ENCODE data around the gene DEAF1.
A peak's percentile ranks its signal among the peaks of the same experiment; 100 is the strongest.

Gene DEAF1

DNA sequence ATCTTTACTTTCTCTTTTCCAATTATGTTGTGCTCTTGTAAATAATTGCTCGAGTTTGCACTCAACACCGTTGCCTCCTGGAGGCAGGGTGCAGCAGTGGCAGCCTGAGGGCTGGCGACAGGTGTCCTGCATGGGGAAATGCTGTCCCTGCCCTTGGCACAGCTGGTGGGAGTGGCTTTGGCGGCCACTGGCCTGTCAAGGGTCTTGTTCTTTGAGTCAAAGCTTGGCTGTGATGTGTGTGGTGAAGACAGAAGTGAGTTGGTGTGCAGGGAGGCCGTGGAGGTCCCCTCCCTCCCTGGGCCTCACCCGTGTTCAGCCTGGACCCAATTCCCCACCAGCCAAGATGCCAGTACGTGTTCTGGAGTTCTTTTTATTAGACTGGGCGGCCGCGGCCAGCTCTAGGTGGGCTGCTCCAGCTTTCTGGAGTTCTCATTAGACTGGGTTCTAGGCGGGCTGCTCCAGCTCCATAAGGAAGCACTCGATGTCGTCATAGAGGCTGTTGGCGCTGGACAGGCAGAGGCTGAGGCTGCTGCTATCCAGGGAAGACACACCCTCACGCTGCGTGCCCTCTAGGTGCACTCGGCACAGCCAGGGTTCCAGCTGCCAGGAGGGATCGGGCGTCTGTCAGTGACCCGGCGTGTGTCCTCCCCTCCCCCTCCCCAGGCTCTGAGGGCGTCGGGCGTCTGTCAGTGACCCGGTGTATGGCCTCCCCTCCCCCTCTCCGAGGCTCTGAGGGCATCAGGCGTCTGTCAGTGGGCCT, 82.6 kb downstream of the DEAF1 start:
- peak; percentile 56 for DNase-seq (ENCODE audit: low read depth)

DNA sequence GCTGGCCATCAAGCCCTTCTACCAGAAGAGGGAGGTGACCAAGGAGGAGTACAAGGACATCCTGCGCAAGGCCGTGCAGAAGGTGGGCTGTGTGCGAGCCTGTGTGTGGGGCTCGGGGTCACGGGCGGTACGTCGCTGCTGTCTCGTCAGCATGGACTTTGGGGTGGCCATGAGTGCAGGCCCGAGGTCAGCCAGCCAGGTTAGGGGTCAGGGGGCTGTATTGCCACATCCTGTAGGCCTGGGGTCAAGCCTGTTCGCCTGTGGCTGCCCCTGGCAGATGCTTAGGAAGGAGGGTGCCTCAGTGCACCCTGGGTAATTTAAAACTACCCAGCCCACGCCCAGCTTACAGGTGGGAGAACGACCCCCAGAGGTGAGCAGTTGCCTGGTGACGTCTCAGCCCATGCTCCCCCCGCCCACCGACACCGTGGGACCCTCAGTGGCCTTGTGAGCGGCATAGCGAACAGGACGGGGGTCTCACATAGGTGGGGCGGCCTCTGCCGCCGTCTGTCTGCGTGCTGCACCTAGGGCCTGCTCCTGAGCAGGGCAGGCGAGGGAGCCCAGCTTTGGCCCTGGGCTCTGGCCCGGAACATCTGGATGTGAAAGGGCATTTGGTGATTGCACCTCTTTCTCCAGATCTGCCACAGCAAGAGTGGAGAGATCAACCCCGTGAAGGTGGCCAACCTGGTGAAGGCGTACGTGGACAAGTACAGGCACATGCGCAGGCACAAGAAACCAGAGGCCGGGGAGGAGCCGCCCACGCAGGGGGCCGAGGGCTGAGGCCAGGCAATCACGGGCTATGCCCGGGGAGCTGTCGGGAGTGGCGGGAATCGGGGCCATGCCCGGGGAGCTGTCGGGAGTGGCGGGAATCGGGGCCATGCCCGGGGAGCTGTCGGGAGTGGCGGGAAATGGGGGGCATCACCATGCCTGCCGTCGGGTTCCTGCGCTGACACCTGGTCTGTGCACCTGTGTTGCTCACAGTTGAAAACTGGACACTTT, 83.7 kb downstream of the DEAF1 start:
- DNase-seq (ENCODE audit: low read depth): no peak

DNA sequence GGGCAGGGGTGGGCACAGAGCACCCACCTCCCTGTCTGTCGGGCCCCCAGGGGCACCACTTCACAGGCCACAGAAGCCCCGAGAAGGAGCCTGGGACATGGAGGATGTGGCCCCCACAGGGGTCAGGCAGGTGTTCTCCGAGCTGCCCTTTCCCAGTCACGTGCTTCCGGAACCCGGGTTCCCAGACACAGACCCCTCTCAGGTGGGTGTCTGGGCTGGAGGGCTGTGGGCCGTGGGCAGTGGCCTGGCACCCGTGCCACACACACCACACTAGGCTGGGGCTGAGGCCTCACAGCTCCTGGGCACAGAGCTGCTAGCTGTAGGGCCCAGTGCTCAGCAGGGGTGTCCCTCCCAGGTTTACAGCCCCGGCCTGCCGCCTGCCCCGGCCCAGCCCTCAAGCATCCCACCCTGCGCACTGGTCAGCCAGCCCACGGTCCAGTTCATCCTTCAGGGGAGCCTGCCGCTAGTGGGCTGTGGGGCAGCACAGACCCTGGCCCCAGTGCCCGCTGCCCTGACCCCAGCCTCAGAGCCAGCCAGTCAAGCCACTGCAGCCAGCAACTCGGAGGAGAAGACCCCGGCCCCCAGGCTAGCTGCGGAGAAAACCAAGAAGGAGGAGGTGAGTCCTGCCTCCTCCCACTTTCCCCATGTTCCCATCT, 84.7 kb downstream of the DEAF1 start:
- DNase-seq (ENCODE audit: low read depth): no peak

DNA sequence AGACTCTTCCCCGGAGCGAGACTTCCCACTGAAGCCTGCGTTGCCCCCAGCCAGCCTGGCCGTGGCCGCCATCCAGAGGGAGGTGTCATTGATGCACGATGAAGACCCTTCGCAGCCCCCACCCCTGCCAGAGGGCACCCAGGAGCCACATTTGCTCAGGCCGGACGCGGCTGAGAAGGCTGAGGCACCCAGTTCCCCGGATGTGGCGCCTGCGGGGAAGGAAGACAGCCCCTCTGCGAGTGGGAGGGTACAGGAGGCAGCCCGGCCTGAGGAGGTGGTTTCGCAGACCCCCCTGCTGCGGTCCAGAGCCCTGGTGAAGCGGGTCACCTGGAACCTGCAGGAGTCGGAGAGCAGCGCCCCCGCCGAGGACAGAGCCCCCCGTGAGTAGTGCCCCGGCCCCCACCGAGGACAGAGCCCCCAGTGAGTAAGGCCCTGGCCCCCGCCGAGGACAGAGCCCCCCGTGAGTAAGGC, 85.6 kb downstream of the DEAF1 start:
- no peak for DNase-seq (ENCODE audit: low read depth)

DNA sequence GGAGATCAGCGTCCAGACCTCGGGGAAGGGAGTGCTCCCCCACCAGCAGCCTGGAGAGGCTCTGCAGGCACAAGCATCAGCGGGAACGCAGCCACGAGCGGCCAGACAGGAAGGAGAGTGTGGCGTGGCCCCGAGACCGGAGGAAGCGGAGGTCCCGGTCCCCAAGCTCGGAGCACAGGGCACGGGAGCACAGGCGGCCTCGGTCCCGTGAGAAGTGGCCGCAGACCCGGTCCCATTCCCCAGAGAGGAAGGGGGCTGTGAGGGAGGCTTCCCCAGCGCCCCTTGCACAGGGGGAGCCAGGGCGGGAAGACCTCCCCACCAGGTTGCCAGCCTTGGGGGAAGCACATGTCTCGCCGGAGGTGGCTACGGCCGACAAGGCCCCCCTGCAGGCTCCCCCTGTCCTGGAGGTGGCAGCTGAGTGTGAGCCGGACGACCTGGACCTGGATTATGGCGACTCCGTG, 86.2 kb downstream of the DEAF1 start:
- DNase-seq (ENCODE audit: low read depth): no peak

DNA sequence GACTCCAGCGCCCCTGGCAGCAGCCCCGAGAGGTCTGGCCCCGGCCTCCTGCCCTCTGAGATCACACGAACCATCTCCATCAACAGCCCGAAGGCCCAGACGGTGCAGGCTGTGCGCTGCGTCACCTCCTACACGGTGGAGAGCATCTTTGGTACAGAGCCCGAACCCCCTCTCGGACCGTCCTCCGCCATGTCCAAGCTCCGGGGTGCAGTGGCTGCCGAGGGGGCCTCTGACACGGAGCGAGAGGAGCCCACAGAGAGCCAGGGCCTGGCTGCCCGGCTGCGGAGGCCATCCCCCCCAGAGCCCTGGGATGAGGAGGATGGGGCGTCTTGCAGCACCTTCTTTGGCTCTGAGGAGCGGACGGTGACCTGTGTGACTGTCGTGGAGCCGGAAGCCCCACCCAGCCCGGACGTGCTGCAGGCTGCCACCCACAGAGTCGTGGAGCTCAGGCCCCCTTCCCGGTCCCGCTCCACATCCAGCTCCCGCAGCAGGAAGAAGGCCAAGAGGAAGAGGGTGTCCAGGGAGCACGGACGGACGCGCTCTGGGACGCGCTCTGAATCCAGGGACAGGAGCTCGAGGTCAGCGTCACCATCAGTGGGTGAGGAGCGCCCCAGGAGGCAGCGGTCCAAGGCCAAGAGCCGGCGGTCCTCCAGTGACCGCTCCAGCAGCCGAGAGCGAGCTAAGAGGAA, 86.9 kb downstream of the DEAF1 start:
- DNase-seq (ENCODE audit: low read depth): no peak

DNA sequence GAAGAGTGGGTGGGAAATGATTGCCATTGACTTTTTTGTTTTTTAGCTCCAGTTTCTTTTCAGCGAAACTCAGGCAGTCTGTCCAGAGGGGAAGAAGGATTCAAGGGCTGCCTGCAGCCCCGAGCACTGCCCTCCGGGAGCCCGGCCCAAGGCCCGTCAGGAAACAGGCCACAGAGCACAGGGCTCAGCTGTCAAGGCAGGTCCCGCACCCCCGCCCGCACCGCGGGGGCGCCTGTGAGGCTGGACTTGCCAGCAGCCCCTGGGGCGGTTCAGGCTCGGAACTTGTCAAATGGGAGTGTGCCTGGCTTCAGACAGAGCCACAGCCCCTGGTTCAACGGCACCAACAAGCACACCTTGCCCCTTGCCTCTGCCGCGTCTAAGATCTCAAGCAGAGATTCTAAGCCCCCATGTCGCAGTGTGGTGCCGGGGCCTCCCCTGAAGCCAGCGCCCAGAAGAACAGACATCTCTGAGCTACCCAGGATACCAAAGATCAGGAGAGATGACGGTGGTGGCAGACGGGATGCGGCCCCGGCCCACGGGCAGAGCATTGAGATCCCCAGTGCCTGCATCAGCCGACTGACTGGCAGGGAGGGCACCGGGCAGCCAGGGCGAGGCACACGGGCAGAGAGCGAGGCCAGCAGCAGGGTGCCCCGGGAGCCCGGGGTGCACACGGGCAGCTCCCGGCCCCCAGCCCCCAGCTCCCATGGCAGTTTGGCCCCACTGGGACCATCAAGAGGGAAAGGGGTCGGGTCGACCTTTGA, 87.8 kb downstream of the DEAF1 start:
- no peak for DNase-seq (ENCODE audit: low read depth)

DNA sequence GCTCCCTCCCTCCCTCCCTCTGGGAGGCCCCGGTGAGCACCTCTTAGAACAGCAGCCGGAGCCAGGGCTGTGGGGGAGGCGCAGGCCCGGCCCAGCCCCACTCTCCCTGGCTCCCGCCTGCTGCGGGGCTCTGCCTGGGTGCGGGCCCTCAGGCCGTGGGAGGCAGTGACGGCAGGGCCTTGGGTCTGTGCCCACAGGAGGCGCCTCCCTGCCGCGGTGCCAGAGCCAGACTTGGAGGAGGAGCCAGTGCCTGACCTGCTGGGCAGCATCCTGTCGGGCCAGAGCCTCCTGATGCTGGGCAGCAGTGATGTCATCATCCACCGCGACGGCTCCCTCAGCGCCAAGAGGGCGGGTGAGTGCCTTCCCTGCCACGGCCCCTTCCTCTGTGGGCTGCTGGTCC, 88.8 kb downstream of the DEAF1 start:
- DNase-seq (ENCODE audit: low read depth): no peak

DNA sequence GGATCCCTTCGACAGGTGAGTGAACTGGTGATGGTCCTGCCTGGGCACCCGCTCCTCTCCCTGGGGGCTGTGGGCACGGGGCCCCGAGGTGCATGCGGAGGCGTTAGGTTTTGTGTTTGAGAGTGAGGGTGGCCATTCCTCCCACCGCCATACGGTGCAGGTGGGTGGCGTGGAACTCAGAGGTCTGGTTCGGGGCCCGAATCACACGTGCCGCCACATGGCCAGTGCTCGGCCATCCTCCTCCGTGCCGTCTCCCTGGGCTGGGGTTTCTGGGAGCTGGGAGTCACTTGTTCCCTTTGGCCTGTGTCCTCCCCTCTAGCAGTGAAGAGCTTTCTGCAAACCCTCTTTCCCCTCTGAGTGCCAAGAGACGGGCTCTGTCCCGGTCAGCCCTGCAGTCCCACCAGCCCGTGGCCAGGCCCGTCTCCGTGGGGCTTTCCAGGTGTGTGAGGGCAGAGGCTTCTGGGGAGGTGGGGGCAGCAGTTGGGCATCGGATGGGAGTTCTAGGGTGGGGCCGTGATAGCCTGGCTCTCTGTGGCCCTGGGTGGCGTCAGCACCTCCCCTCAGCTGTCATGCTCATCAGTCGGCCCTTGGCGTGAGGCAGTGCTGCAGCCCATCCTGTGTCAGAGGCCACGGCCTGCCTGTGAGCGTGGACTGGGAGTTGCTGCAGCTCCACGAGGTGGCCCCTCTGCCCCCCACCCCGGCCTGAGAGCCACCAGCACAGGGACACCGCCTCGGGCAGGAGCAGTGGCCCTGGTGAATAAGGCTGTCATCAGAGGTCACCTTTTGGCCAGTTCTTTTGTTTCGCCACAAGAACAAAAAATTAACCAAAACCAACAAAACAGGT, 89.5 kb downstream of the DEAF1 start:
- DNase-seq (ENCODE audit: low read depth): no peak

DNA sequence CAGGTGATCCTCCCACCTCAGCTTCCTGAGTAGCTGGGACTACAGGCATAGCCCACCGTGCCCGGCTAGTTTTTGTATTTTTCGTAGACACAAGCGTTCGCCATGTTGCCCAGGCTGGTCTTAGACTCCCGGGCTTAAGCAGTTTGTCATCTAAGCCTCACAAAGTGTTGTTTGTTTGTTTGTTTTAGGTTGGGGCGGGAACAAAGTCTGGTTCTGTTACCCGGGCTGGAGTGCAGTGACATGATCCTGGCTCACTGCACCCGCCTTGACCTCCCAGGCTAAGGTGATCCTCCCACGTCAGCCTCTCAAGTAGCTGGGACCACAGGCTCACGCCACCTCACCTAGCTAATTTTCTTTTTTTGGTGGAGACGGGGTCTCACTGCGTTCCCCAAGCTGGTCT, 91.9 kb downstream of the DEAF1 start:
- no peak for DNase-seq (ENCODE audit: low read depth)

DNA sequence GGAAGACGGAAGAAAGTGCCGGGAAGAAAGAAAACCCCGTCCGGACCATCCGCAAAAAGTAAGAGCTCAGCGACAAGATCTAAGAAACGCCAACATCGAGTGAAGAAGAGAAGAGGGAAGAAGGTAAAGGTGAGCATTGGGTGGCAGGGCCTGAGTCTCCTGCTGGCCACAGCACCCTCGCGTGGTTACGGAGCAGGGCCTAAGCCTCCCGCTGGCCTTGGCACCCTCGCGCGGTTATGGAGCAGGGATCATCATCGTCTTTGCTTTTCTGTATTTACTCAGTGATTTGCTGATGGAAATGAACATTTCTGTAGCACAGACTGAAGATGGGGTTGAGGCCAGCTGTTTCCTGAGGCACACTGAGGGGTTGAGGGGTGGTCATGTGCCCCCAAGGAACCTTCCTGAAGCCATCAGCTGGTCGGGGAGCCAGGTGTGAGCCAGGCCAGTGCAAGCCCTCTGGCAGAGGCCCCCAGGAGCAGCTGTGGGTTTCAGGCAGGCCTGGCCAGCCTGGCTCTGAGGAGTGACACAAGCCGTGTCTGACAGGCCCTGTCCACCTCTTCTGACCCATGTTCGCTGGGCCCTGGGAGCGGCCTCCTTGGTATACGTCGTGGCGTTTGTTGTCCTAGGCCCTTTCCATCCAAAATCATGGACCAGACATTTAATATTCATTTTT, 93.3 kb downstream of the DEAF1 start:
- DNase-seq (ENCODE audit: low read depth): no peak

DNA sequence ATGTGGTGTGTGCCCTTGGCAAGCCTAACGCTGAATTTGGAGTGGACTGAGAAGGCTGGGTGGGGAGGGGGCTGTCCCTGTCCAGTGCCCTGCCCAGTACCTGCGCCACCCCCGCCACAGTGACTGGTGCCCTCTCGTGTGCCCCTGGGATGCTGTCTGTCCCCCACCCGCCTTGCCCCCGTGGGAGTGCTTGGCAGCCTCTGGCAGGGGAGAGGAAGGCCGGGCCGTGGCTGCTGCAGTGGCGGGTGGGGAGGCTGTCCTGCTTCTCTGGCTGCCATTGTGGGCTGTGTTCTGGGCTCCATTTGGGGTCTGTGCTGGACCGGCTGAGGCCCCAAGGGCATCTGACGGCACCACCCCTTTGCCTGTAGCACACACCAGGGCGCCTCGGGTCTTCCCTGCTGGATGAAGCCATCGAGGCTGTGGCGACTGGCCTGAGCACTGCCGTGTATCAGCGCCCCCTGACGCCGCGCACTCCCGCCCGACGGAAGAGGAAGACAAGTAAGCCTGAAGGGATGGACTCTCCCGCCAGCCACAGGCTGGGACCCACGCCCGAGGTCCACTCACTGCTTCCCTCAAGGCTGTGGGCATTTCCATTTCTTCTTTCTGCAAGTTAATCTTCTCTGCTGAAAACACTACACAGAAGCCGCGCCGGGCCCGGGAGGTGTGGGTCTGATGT, 96.9 kb downstream of the DEAF1 start:
- DNase-seq (ENCODE audit: low read depth): no peak

DNA sequence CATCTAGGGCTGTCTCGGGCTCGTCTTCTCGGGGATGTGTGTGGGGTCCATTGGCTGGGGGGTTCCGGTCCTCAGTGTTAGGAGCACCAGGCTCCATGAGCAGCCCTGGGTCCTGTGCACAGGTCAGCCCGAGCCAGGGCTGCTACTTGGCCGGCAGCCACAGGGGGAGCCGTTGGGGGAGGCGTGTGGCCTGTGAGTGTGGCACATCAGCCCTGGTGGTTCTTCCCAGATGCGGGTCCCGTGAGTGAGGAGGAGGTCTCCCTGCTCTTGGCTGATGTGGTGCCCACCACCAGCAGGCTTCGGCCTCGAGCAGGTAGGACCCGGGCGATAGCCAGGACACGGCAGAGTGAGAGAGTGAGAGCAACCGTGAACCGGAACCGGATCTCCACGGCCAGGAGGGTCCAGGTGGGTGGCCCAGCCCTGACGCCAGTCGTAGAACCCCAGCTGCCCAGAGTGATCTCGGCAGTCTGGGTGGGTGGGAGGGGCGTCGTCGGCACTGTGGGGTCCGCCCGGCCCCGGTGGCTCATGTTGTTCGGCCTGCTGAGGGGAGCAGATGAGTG, 97.8 kb downstream of the DEAF1 start:
- DNase-seq (ENCODE audit: low read depth): no peak

DNA sequence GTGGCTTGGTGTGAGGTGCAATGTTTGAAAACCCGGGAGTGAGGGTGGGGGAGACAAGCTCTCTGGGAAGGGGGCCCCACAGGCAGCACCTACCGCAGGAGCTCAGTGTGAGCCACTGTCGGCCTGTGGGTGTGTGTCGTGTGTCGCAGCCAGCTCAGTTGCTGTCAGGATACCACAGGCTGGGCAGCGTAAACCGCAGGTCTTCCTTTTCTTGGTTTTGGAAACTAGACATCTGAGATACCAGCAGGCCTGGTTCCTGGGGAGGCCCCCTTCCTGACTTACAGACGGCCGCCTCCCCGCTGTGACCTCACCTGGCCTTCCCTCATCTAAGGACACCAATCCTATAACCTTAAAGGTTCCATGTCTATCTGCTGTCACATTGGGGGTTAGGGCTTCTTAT, 98.6 kb downstream of the DEAF1 start:
- DNase-seq (ENCODE audit: low read depth): no peak

DNA sequence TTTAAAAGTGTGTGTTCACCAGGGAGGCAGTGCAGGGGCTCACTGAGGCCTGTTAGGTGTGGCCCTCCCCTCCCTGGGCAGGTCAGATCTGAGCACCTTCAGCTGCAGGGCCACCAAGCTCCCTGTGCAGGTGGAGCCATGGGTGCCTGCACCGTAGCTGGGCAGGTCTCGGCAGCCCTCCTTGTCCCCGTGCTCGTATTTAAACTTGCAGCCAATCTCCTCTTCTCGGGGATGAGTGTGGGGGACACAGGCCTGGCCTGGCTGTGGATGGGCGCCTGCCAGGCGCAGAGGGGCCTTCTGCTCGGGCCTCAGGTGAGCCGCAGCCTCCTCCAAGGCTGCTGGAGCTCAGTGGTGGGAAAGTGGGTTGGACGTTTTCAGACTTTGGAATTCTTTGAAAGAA, 99.6 kb downstream of the DEAF1 start:
- DNase-seq (ENCODE audit: low read depth): no peak
